ENCODE results near the gene CPO. TPM values are rescaled to one million over a fixed set of nuclear protein-coding genes. Genes with fewer than 3 reads are reported as not detected.

CPO gene
- total and polyA plus RNA-seq, 5 donors from 2014 or later: not detected

- Mint-ChIP-seq H3K4me3 (no peak overlapping the region), H3K27me3 (no peaks in the 10 kb centered on the region), H3K27ac (peak overlapping the region in 1 of 3 donors; percentile 63), H3K36me3 (no peaks in the 10 kb centered on the region), H3K9me3 (peaks cover 0 to 2% (median 0%) of the 10 kb centered on the region in 7 donors), H3K4me1 (peaks cover 0 to 5% (median 0%) of the 10 kb centered on the region in 4 donors)
- H3K27me3 ChIP-seq (ENCODE audit: control insufficient read depth, insufficient read depth, low read length): no peaks in the 10 kb centered on the region
- no peak for ATAC-seq (ENCODE audit: low read depth in 2 of 2)
- no peak overlapping the region for H3K4me3 ChIP-seq (ENCODE audit: low read depth, low read length)
- H3K27ac ChIP-seq (ENCODE audit: insufficient read depth, low read length, poor library complexity, severe bottlenecking): no peak overlapping the region
- DNase-seq: no peak
- H3K9me3 ChIP-seq (ENCODE audit: control insufficient read depth in 2 of 2, low read length in 2 of 2): no peaks in the 10 kb centered on the region
- no peaks in the 10 kb centered on the region for H3K36me3 ChIP-seq (ENCODE audit: control insufficient read depth, insufficient read depth, low read length)
- no peaks in the 10 kb centered on the region for H3K4me1 ChIP-seq (ENCODE audit: control insufficient read depth, insufficient read depth, low read length, poor library complexity, severe bottlenecking)
Observed at GRCh38 chr2:206983161-206983859, 44.0 kb downstream of the CPO start.

GRCh38 chr2:206984206-206984605, 44.9 kb downstream of the CPO start:
- Mint-ChIP-seq H3K27ac (no peak overlapping the region), H3K4me1 (peaks cover 0 to 8% (median 1%) of the 10 kb centered on the region in 4 donors), H3K9me3 (peaks cover 0 to 2% (median 0%) of the 10 kb centered on the region in 7 donors), H3K4me3 (no peak overlapping the region), H3K36me3 (no peaks in the 10 kb centered on the region), H3K27me3 (no peaks in the 10 kb centered on the region)
- Histone ChIP-seq H3K4me1 (ENCODE audit: control insufficient read depth, insufficient read depth, low read length, poor library complexity, severe bottlenecking) (peaks cover under 1% of the 10 kb centered on the region), H3K27ac (ENCODE audit: insufficient read depth, low read length, poor library complexity, severe bottlenecking) (no peak overlapping the region), H3K36me3 (ENCODE audit: control insufficient read depth, insufficient read depth, low read length) (no peaks in the 10 kb centered on the region), H3K9me3 (ENCODE audit: control insufficient read depth in 2 of 2, low read length in 2 of 2) (no peaks in the 10 kb centered on the region), H3K4me3 (ENCODE audit: low read depth, low read length) (no peak overlapping the region), H3K27me3 (ENCODE audit: control insufficient read depth, insufficient read depth, low read length) (no peaks in the 10 kb centered on the region)
- DNase-seq (no peak), ATAC-seq (ENCODE audit: low read depth in 2 of 2) (no peak)

GRCh38 chr2:206986943-206987342, 47.6 kb downstream of the CPO start:
- no peak for DNase-seq
- Histone ChIP-seq H3K27ac (ENCODE audit: insufficient read depth, low read length, poor library complexity, severe bottlenecking) (no peak overlapping the region), H3K27me3 (ENCODE audit: control insufficient read depth, insufficient read depth, low read length) (no peaks in the 10 kb centered on the region), H3K4me1 (ENCODE audit: control insufficient read depth, insufficient read depth, low read length, poor library complexity, severe bottlenecking) (peaks cover 5% of the 10 kb centered on the region), H3K9me3 (ENCODE audit: control insufficient read depth in 2 of 2, low read length in 2 of 2) (no peaks in the 10 kb centered on the region), H3K36me3 (ENCODE audit: control insufficient read depth, insufficient read depth, low read length) (no peaks in the 10 kb centered on the region), H3K4me3 (ENCODE audit: low read depth, low read length) (no peak overlapping the region)
- Mint-ChIP-seq H3K36me3 (no peaks in the 10 kb centered on the region), H3K27me3 (no peaks in the 10 kb centered on the region), H3K9me3 (peaks cover 0 to 2% (median 0%) of the 10 kb centered on the region in 7 donors), H3K4me3 (no peak overlapping the region), H3K4me1 (peaks cover 0 to 12% (median 6%) of the 10 kb centered on the region in 4 donors), H3K27ac (no peak overlapping the region)
- no peak for ATAC-seq (ENCODE audit: low read depth in 2 of 2)

- no peak for ATAC-seq (ENCODE audit: low read depth in 2 of 2)
- no peaks in the 10 kb centered on the region for H3K36me3 ChIP-seq (ENCODE audit: control insufficient read depth, insufficient read depth, low read length)
- H3K27ac Mint-ChIP-seq: no peak overlapping the region
Observed at GRCh38 chr2:206987810-206988209, 48.5 kb downstream of the CPO start.

GRCh38 chr2:206988884-206989283, 49.6 kb downstream of the CPO start:
- Histone ChIP-seq H3K4me1 (ENCODE audit: control insufficient read depth, insufficient read depth, low read length, poor library complexity, severe bottlenecking) (peaks cover 5% of the 10 kb centered on the region), H3K4me3 (ENCODE audit: low read depth, low read length) (no peak overlapping the region), H3K36me3 (ENCODE audit: control insufficient read depth, insufficient read depth, low read length) (no peaks in the 10 kb centered on the region), H3K9me3 (ENCODE audit: control insufficient read depth in 2 of 2, low read length in 2 of 2) (no peaks in the 10 kb centered on the region), H3K27ac (ENCODE audit: insufficient read depth, low read length, poor library complexity, severe bottlenecking) (no peak overlapping the region), H3K27me3 (ENCODE audit: control insufficient read depth, insufficient read depth, low read length) (no peaks in the 10 kb centered on the region)
- ATAC-seq (ENCODE audit: low read depth in 2 of 2): no peak
- H3K4me3 Mint-ChIP-seq: peak overlapping the region in 2 of 4 donors; percentile 14 to 52
- peaks cover 0 to 12% (median 6%) of the 10 kb centered on the region in 4 donors for H3K4me1 Mint-ChIP-seq
- no peaks in the 10 kb centered on the region for H3K36me3 Mint-ChIP-seq
- H3K27me3 Mint-ChIP-seq: peaks cover 12% of the 10 kb centered on the region
- peak overlapping the region in 2 of 3 donors; percentile 21 to 70 for H3K27ac Mint-ChIP-seq
- peaks cover 0 to 2% (median 0%) of the 10 kb centered on the region in 7 donors for H3K9me3 Mint-ChIP-seq
- DNase-seq: no peak

More at GRCh38 chr2:206987810-206988209, 48.5 kb downstream of the CPO start:
- Histone ChIP-seq H3K4me1 (ENCODE audit: control insufficient read depth, insufficient read depth, low read length, poor library complexity, severe bottlenecking) (peaks cover 5% of the 10 kb centered on the region), H3K4me3 (ENCODE audit: low read depth, low read length) (no peak overlapping the region), H3K27ac (ENCODE audit: insufficient read depth, low read length, poor library complexity, severe bottlenecking) (no peak overlapping the region), H3K27me3 (ENCODE audit: control insufficient read depth, insufficient read depth, low read length) (no peaks in the 10 kb centered on the region), H3K9me3 (ENCODE audit: control insufficient read depth in 2 of 2, low read length in 2 of 2) (no peaks in the 10 kb centered on the region)
- Mint-ChIP-seq H3K36me3 (no peaks in the 10 kb centered on the region), H3K9me3 (peaks cover 0 to 2% (median 0%) of the 10 kb centered on the region in 7 donors), H3K4me3 (no peak overlapping the region), H3K4me1 (peaks cover 0 to 12% (median 6%) of the 10 kb centered on the region in 4 donors), H3K27me3 (peaks cover 5% of the 10 kb centered on the region)
- no peak for DNase-seq

- Mint-ChIP-seq H3K27ac (peak overlapping the region in 2 of 3 donors; percentile 21 to 70), H3K4me3 (peak overlapping the region in 2 of 4 donors; percentile 14 to 52), H3K9me3 (peaks cover 0 to 2% (median 0%) of the 10 kb centered on the region in 7 donors), H3K36me3 (no peaks in the 10 kb centered on the region), H3K4me1 (peaks cover 0 to 12% (median 6%) of the 10 kb centered on the region in 4 donors), H3K27me3 (peaks cover 16% of the 10 kb centered on the region)
- ATAC-seq (ENCODE audit: low read depth in 2 of 2) (peak in 1 of 2 donors; percentile 44), DNase-seq (peak in 1 of 3 donors; percentile 24)
- Histone ChIP-seq H3K27ac (ENCODE audit: insufficient read depth, low read length, poor library complexity, severe bottlenecking) (no peak overlapping the region), H3K36me3 (ENCODE audit: control insufficient read depth, insufficient read depth, low read length) (no peaks in the 10 kb centered on the region), H3K9me3 (ENCODE audit: control insufficient read depth in 2 of 2, low read length in 2 of 2) (no peaks in the 10 kb centered on the region), H3K27me3 (ENCODE audit: control insufficient read depth, insufficient read depth, low read length) (no peaks in the 10 kb centered on the region), H3K4me3 (ENCODE audit: low read depth, low read length) (no peak overlapping the region), H3K4me1 (ENCODE audit: control insufficient read depth, insufficient read depth, low read length, poor library complexity, severe bottlenecking) (peaks cover 5% of the 10 kb centered on the region)
Observed at GRCh38 chr2:206989311-206989710, 50.0 kb downstream of the CPO start.

GRCh38 chr2:206990360-206990759, 51.0 kb downstream of the CPO start:
- no peak overlapping the region for H3K27ac ChIP-seq (ENCODE audit: insufficient read depth, low read length, poor library complexity, severe bottlenecking)
- no peaks in the 10 kb centered on the region for H3K27me3 ChIP-seq (ENCODE audit: control insufficient read depth, insufficient read depth, low read length)
- no peak overlapping the region for H3K4me3 ChIP-seq (ENCODE audit: low read depth, low read length)
- H3K9me3 Mint-ChIP-seq: peaks cover 0 to 2% (median 0%) of the 10 kb centered on the region in 7 donors
- peaks cover 21% of the 10 kb centered on the region for H3K27me3 Mint-ChIP-seq
- no peaks in the 10 kb centered on the region for H3K9me3 ChIP-seq (ENCODE audit: control insufficient read depth in 2 of 2, low read length in 2 of 2)
- H3K4me1 Mint-ChIP-seq: peaks cover 0 to 12% (median 6%) of the 10 kb centered on the region in 4 donors
- H3K36me3 ChIP-seq (ENCODE audit: control insufficient read depth, insufficient read depth, low read length): no peaks in the 10 kb centered on the region
- no peak overlapping the region for H3K27ac Mint-ChIP-seq
- no peak for ATAC-seq (ENCODE audit: low read depth in 2 of 2)
- H3K4me1 ChIP-seq (ENCODE audit: control insufficient read depth, insufficient read depth, low read length, poor library complexity, severe bottlenecking): peaks cover 5% of the 10 kb centered on the region
- DNase-seq: no peak
- no peaks in the 10 kb centered on the region for H3K36me3 Mint-ChIP-seq
- H3K4me3 Mint-ChIP-seq: no peak overlapping the region

- Histone ChIP-seq H3K9me3 (ENCODE audit: control insufficient read depth in 2 of 2, low read length in 2 of 2) (no peaks in the 10 kb centered on the region), H3K27ac (ENCODE audit: insufficient read depth, low read length, poor library complexity, severe bottlenecking) (no peak overlapping the region), H3K27me3 (ENCODE audit: control insufficient read depth, insufficient read depth, low read length) (peaks cover 2% of the 10 kb centered on the region), H3K4me1 (ENCODE audit: control insufficient read depth, insufficient read depth, low read length, poor library complexity, severe bottlenecking) (peaks cover 5% of the 10 kb centered on the region), H3K36me3 (ENCODE audit: control insufficient read depth, insufficient read depth, low read length) (no peaks in the 10 kb centered on the region), H3K4me3 (ENCODE audit: low read depth, low read length) (no peak overlapping the region)
- Mint-ChIP-seq H3K9me3 (peaks cover 0 to 2% (median 0%) of the 10 kb centered on the region in 7 donors), H3K27ac (no peak overlapping the region), H3K4me3 (no peak overlapping the region), H3K36me3 (no peaks in the 10 kb centered on the region), H3K27me3 (peaks cover 22% of the 10 kb centered on the region), H3K4me1 (peaks cover 0 to 12% (median 6%) of the 10 kb centered on the region in 4 donors)
- DNase-seq (no peak), ATAC-seq (ENCODE audit: low read depth in 2 of 2) (no peak)
Observed at GRCh38 chr2:206991070-206991469, 51.8 kb downstream of the CPO start.
